ENCODE measurements around the gene RNF148.

RNF148 gene

GRCh38 chr7:122691569-122692235 lies 11.0 kb downstream of the RNF148 start:
- TF ChIP-seq CTCF (conservative IDR thresholded peaks at IDR 0.05; ENCODE audit: low read length) (no peak), EZH2phosphoT487 (IDR thresholded peaks at IDR 0.05; ENCODE audit: borderline replicate concordance) (no peak)
- Histone ChIP-seq H3K9ac (ENCODE audit: low read depth, low read length, poor library complexity, severe bottlenecking) (no peak overlapping the region), H3K4me1 (ENCODE audit: insufficient read depth, low read length, poor library complexity, severe bottlenecking) (no peaks in the 10 kb centered on the region), H3K9me2 (replicated peaks; ENCODE audit: low read depth, low read length) (no peaks in the 10 kb centered on the region), H2AFZ (ENCODE audit: low read length) (no peak overlapping the region), H3K36me3 (ENCODE audit: insufficient read depth, low read length) (no peaks in the 10 kb centered on the region), H3K4me2 (ENCODE audit: low read depth, low read length, poor library complexity, severe bottlenecking) (no peak overlapping the region), H3K4me3 (ENCODE audit: low read length, poor library complexity, severe bottlenecking) (no peak overlapping the region), H3F3A (ENCODE audit: low read depth) (no peaks in the 10 kb centered on the region), H3K9me3 (ENCODE audit: insufficient read depth, low read depth, low read length) (0 out of 2 replicates have a peak, but pooled peaks cover 2% of the 10 kb centered on the region), H3K27me3 (ENCODE audit: insufficient read depth, low read length, poor library complexity, severe bottlenecking) (no peaks in the 10 kb centered on the region), H3K79me2 (ENCODE audit: insufficient read depth, low read length) (no peaks in the 10 kb centered on the region), H4K20me1 (ENCODE audit: insufficient read depth, low read length, poor library complexity, severe bottlenecking) (no peaks in the 10 kb centered on the region)

GRCh38 chr7:122689346-122690109 lies 13.2 kb downstream of the RNF148 start:
- H3K79me2 ChIP-seq (ENCODE audit: insufficient read depth, low read length): no peaks in the 10 kb centered on the region
- H3K36me3 ChIP-seq (ENCODE audit: insufficient read depth, low read length): no peaks in the 10 kb centered on the region
- H3F3A ChIP-seq (ENCODE audit: low read depth): no peaks in the 10 kb centered on the region
- H2AFZ ChIP-seq (ENCODE audit: low read length): no peak overlapping the region
- 0 out of 2 replicates have a peak, but pooled peaks cover 2% of the 10 kb centered on the region for H3K9me3 ChIP-seq (ENCODE audit: insufficient read depth, low read depth, low read length)
- no peaks in the 10 kb centered on the region for H3K27me3 ChIP-seq (ENCODE audit: insufficient read depth, low read length, poor library complexity, severe bottlenecking)
- no peaks in the 10 kb centered on the region for H3K9me2 ChIP-seq (replicated peaks; ENCODE audit: low read depth, low read length)
- TF ChIP-seq EZH2phosphoT487 (IDR thresholded peaks at IDR 0.05; ENCODE audit: borderline replicate concordance): no peak
- no peak for TF ChIP-seq CTCF (conservative IDR thresholded peaks at IDR 0.05; ENCODE audit: low read length)
- no peak overlapping the region for H3K4me3 ChIP-seq (ENCODE audit: low read length, poor library complexity, severe bottlenecking)
- no peaks in the 10 kb centered on the region for H4K20me1 ChIP-seq (ENCODE audit: insufficient read depth, low read length, poor library complexity, severe bottlenecking)
- no peak overlapping the region for H3K9ac ChIP-seq (ENCODE audit: low read depth, low read length, poor library complexity, severe bottlenecking)
- no peak overlapping the region for H3K4me2 ChIP-seq (ENCODE audit: low read depth, low read length, poor library complexity, severe bottlenecking)
- no peaks in the 10 kb centered on the region for H3K4me1 ChIP-seq (ENCODE audit: insufficient read depth, low read length, poor library complexity, severe bottlenecking)

- H3K9ac ChIP-seq (ENCODE audit: low read depth, low read length, poor library complexity, severe bottlenecking): no peak overlapping the region
- H3K9me2 ChIP-seq (replicated peaks; ENCODE audit: low read depth, low read length): no peaks in the 10 kb centered on the region
- TF ChIP-seq EZH2phosphoT487 (IDR thresholded peaks at IDR 0.05; ENCODE audit: borderline replicate concordance) (no peak), CTCF (conservative IDR thresholded peaks at IDR 0.05; ENCODE audit: low read length) (no peak)
- no peaks in the 10 kb centered on the region for H4K20me1 ChIP-seq (ENCODE audit: insufficient read depth, low read length, poor library complexity, severe bottlenecking)
- H3F3A ChIP-seq (ENCODE audit: low read depth): no peaks in the 10 kb centered on the region
- no peaks in the 10 kb centered on the region for H3K79me2 ChIP-seq (ENCODE audit: insufficient read depth, low read length)
- H3K27me3 ChIP-seq (ENCODE audit: insufficient read depth, low read length, poor library complexity, severe bottlenecking): no peaks in the 10 kb centered on the region
- H2AFZ ChIP-seq (ENCODE audit: low read length): no peak overlapping the region
- no peak overlapping the region for H3K4me3 ChIP-seq (ENCODE audit: low read length, poor library complexity, severe bottlenecking)
- H3K4me1 ChIP-seq (ENCODE audit: insufficient read depth, low read length, poor library complexity, severe bottlenecking): no peaks in the 10 kb centered on the region
- 0 out of 2 replicates have a peak, but pooled peaks cover 2% of the 10 kb centered on the region for H3K9me3 ChIP-seq (ENCODE audit: insufficient read depth, low read depth, low read length)
- no peaks in the 10 kb centered on the region for H3K36me3 ChIP-seq (ENCODE audit: insufficient read depth, low read length)
- no peak overlapping the region for H3K4me2 ChIP-seq (ENCODE audit: low read depth, low read length, poor library complexity, severe bottlenecking)
These were observed 14.2 kb downstream of the RNF148 start for GRCh38 chr7:122688400-122688998.

Data from Loucy (cell line).